HG02759 (cell line): Measurements from ENCODE around the gene PPP2R5B.

ENCODE experiments used
- ATAC-seq: cut with Tn5 transposase; IDR thresholded peaks from one replicate; pipeline ENCODE4 v1.9.1; 2021; ENCODE audit warnings: mild to moderate bottlenecking, moderate library complexity; ENCODE audit not compliant: unreplicated experiment

Gene PPP2R5B

GRCh38 chr11:64906314-64906635, 18.2 kb upstream of the PPP2R5B start:
- no peak for ATAC-seq

GRCh38 chr11:64908766-64909165, 15.7 kb upstream of the PPP2R5B start:
- no peak for ATAC-seq

GRCh38 chr11:64909653-64910343, 14.7 kb upstream of the PPP2R5B start:
- no peak for ATAC-seq

- ATAC-seq: no peak
Measured at GRCh38 chr11:64910451-64911093, 13.9 kb upstream of the PPP2R5B start.

- no peak for ATAC-seq
Measured at GRCh38 chr11:64911142-64911541, 13.3 kb upstream of the PPP2R5B start.

GRCh38 chr11:64911689-64912088, 12.8 kb upstream of the PPP2R5B start:
- ATAC-seq: no peak

- ATAC-seq: no peak
Measured at GRCh38 chr11:64913171-64913727, 11.2 kb upstream of the PPP2R5B start.

GRCh38 chr11:64914123-64914522, 10.4 kb upstream of the PPP2R5B start:
- ATAC-seq: no peak

GRCh38 chr11:64915376-64915887, 9.1 kb upstream of the PPP2R5B start:
- ATAC-seq: no peak

GRCh38 chr11:64916040-64916774, 8.3 kb upstream of the PPP2R5B start:
- ATAC-seq: no peak

- peak; percentile 95 for ATAC-seq
Measured at GRCh38 chr11:64916775-64917662, 7.5 kb upstream of the PPP2R5B start, which contains the start of gene ATG2A. ATG2A (minus strand) TSS chr11:64917209; CDS start chr11:64917135, 74 bp downstream.

- no peak for ATAC-seq
Measured at GRCh38 chr11:64917663-64917995, 6.9 kb upstream of the PPP2R5B start.

- ATAC-seq: no peak
Measured at GRCh38 chr11:64918017-64918416, 6.5 kb upstream of the PPP2R5B start.

GRCh38 chr11:64919627-64920026, 4.9 kb upstream of the PPP2R5B start:
- no peak for ATAC-seq

- ATAC-seq: no peak
Measured at GRCh38 chr11:64920124-64920523, 4.4 kb upstream of the PPP2R5B start.

GRCh38 chr11:64921384-64921783, 3.1 kb upstream of the PPP2R5B start:
- ATAC-seq: no peak

GRCh38 chr11:64923151-64923661, 1.3 kb upstream of the PPP2R5B start:
- ATAC-seq: no peak

GRCh38 chr11:64924910-64925284, 408 bp downstream of the PPP2R5B start:
- ATAC-seq: no peak

- no peak for ATAC-seq
Measured at GRCh38 chr11:64925536-64926436, 1.3 kb downstream of the PPP2R5B start.
